Breast epithelium (tissue), 3 donors: ENCODE data around the gene CHCHD6.

Source experiments
- POLR2A ChIP-seq: fragments of 450-650 bp; IDR thresholded peaks from one replicate; pipeline ENCODE4 v1.6.1; 2016; ENCODE audit warnings: antibody characterized with exemption, mild to moderate bottlenecking, moderate library complexity
- POLR2AphosphoS5 ChIP-seq, 3 donors: sonication (generic); formaldehyde crosslinking; IDR thresholded peaks; one replicate each; pipeline ENCODE4 v1.6.1; 2017; ENCODE audit warnings: antibody characterized with exemption in 3 of 3
- TF ChIP-seq, protein P1 (sequence below), 3 donors: fragments of 450-650 bp; IDR thresholded peaks; one replicate each; pipeline ENCODE4 v1.5.1; 2016 to 2017; ENCODE audit warnings: antibody characterized with exemption in 3 of 3, mild to moderate bottlenecking in 3 of 3, moderate library complexity in 3 of 3

GRCh38 chr3:126718561-126719445, 14.8 kb downstream of the CHCHD6 start:
- TF ChIP-seq, protein P1, sequence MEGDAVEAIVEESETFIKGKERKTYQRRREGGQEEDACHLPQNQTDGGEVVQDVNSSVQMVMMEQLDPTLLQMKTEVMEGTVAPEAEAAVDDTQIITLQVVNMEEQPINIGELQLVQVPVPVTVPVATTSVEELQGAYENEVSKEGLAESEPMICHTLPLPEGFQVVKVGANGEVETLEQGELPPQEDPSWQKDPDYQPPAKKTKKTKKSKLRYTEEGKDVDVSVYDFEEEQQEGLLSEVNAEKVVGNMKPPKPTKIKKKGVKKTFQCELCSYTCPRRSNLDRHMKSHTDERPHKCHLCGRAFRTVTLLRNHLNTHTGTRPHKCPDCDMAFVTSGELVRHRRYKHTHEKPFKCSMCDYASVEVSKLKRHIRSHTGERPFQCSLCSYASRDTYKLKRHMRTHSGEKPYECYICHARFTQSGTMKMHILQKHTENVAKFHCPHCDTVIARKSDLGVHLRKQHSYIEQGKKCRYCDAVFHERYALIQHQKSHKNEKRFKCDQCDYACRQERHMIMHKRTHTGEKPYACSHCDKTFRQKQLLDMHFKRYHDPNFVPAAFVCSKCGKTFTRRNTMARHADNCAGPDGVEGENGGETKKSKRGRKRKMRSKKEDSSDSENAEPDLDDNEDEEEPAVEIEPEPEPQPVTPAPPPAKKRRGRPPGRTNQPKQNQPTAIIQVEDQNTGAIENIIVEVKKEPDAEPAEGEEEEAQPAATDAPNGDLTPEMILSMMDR (IDR thresholded peaks at IDR 0.05), result no peak
- TF ChIP-seq POLR2A, result no peak
- no peak for TF ChIP-seq POLR2AphosphoS5 (IDR thresholded peaks at IDR 0.05)
